PFSK-1 (cell line): ENCODE data around the gene NDST4.

Experiments
- FOXP2 ChIP-seq: optimal IDR thresholded peaks from 2 replicates; pipeline ENCODE3; 2011; ENCODE audit warnings: borderline replicate concordance, control low read depth, inconsistent platforms; ENCODE audit not compliant: insufficient read depth; ENCODE audit errors: extremely low read length, extremely low read depth
- POLR2AphosphoS5 ChIP-seq: IDR thresholded peaks from 2 replicates; pipeline ENCODE4 v1.6.1; 2012; ENCODE audit warnings: low read depth, mild to moderate bottlenecking, control low read depth, low read length, moderate library complexity
- SIN3A ChIP-seq: IDR thresholded peaks from 2 replicates; pipeline ENCODE4 v1.6.1; 2012; ENCODE audit warnings: mild to moderate bottlenecking, low read length, moderate library complexity, borderline replicate concordance; ENCODE audit not compliant: insufficient read depth
- TAF1 ChIP-seq: IDR thresholded peaks from 2 replicates; pipeline ENCODE4 v1.6.1; 2012; ENCODE audit warnings: low read length, control low read depth, borderline replicate concordance; ENCODE audit not compliant: insufficient read depth
- TF ChIP-seq, protein P1 (sequence below), 2 experiments: IDR thresholded peaks; 2 replicates each; pipeline versions ENCODE4 v1.6.1 to v1.8.0; 2011 to 2012; ENCODE audit warnings: low read depth in 2 of 2, low read length in 2 of 2, control low read depth in 1 of 2, inconsistent platforms in 1 of 2, mild to moderate bottlenecking in 1 of 2, moderate library complexity in 1 of 2; ENCODE audit not compliant: insufficient read depth in 1 of 2

DNA sequence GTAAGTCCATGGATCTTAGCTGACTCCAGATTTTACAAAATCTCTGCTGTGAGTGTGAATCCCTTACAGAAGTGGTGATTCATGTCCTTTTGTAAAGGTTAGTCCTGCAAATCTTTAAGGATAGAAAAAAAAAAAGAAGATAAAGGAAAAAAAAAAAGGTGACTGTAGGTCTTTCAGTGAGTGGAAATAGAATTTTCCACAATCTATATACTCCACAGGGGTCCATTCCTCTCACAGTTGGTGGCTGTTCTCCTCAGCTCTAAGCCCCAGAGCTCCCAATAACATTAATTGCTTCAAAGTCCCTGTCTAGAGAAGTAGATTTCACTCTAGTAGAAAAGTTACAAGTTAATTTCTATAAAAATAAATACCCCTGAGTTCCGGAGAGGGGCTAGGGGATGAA lies 189.1 kb downstream of the NDST4 start:
- no peak for TF ChIP-seq POLR2AphosphoS5
- TF ChIP-seq, protein P1, sequence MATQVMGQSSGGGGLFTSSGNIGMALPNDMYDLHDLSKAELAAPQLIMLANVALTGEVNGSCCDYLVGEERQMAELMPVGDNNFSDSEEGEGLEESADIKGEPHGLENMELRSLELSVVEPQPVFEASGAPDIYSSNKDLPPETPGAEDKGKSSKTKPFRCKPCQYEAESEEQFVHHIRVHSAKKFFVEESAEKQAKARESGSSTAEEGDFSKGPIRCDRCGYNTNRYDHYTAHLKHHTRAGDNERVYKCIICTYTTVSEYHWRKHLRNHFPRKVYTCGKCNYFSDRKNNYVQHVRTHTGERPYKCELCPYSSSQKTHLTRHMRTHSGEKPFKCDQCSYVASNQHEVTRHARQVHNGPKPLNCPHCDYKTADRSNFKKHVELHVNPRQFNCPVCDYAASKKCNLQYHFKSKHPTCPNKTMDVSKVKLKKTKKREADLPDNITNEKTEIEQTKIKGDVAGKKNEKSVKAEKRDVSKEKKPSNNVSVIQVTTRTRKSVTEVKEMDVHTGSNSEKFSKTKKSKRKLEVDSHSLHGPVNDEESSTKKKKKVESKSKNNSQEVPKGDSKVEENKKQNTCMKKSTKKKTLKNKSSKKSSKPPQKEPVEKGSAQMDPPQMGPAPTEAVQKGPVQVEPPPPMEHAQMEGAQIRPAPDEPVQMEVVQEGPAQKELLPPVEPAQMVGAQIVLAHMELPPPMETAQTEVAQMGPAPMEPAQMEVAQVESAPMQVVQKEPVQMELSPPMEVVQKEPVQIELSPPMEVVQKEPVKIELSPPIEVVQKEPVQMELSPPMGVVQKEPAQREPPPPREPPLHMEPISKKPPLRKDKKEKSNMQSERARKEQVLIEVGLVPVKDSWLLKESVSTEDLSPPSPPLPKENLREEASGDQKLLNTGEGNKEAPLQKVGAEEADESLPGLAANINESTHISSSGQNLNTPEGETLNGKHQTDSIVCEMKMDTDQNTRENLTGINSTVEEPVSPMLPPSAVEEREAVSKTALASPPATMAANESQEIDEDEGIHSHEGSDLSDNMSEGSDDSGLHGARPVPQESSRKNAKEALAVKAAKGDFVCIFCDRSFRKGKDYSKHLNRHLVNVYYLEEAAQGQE (IDR thresholded peaks at IDR 0.05; ENCODE audit: insufficient read depth in 1 of 2, low read depth in 2 of 2, low read length in 2 of 2): no peak
- TF ChIP-seq SIN3A: no peak
- no peak for TF ChIP-seq TAF1
- TF ChIP-seq FOXP2: no peak
